HepG2 (cell line): ENCODE results near the gene UBAP2L. TPM values are rescaled to one million over a fixed set of nuclear protein-coding genes. Genes with fewer than 3 reads are reported as not detected.

Experiments
- BCL6 ChIP-seq: IDR thresholded peaks from 2 replicates; pipeline ENCODE4 v1.6.1; 2016; ENCODE audit warnings: missing genetic modification reagents, missing compliant biosample characterization
- MXI1 ChIP-seq: IDR thresholded peaks from 3 replicates; pipeline ENCODE4 v1.6.1; 2012; ENCODE audit warnings: low read depth, low read length, inconsistent platforms, borderline replicate concordance
- PITX1 ChIP-seq: sonication (generic); formaldehyde crosslinking; IDR thresholded peaks from 2 replicates; pipeline ENCODE4 v1.5.1; 2020; ENCODE audit warnings: mild to moderate bottlenecking, missing genetic modification reagents
- ZFP37 ChIP-seq: sonication (generic); formaldehyde crosslinking; IDR thresholded peaks from 2 replicates; pipeline ENCODE4 v1.4.0; 2020; ENCODE audit warnings: missing genetic modification reagents, borderline replicate concordance
- ZNF160 ChIP-seq: sonication (generic); formaldehyde crosslinking; IDR thresholded peaks from 2 replicates; pipeline ENCODE4 v1.8.0; 2022; ENCODE audit warnings: mild to moderate bottlenecking, inconsistent platforms, missing genetic modification reagents
- ZNF282 ChIP-seq: fragments of 450-650 bp; IDR thresholded peaks from 2 replicates; pipeline ENCODE4 v1.6.1; 2018; ENCODE audit not compliant: partially characterized antibody
- ZNF329 ChIP-seq: sonication (generic); formaldehyde crosslinking; IDR thresholded peaks from 2 replicates; pipeline ENCODE4 v1.9.0; 2021; ENCODE audit warnings: low read depth, mild to moderate bottlenecking, missing genetic modification reagents
- ZNF367 ChIP-seq: sonication (generic); formaldehyde crosslinking; IDR thresholded peaks from 2 replicates; pipeline ENCODE4 v1.4.0; 2020; ENCODE audit warnings: missing genetic modification reagents, borderline replicate concordance
- ZNF543 ChIP-seq: sonication (generic); formaldehyde crosslinking; IDR thresholded peaks from 2 replicates; pipeline ENCODE4 v1.4.0; 2020; ENCODE audit warnings: mild to moderate bottlenecking, missing genetic modification reagents
- ZNF552 ChIP-seq: sonication (generic); formaldehyde crosslinking; IDR thresholded peaks from 2 replicates; pipeline ENCODE4 v1.9.0; 2022; ENCODE audit warnings: missing genetic modification reagents, mild to moderate bottlenecking, borderline replicate concordance
- ZNF563 ChIP-seq: sonication (generic); formaldehyde crosslinking; IDR thresholded peaks from 2 replicates; pipeline ENCODE4 v1.8.0; 2022; ENCODE audit warnings: mild to moderate bottlenecking, moderate library complexity, missing genetic modification reagents
- ZNF589 ChIP-seq: sonication (generic); formaldehyde crosslinking; conservative IDR thresholded peaks from 2 replicates; pipeline ENCODE4 v1.8.0; 2022; ENCODE audit warnings: mild to moderate bottlenecking, moderate library complexity, missing genetic modification reagents
- ZNF609 ChIP-seq: sonication (generic); formaldehyde crosslinking; IDR thresholded peaks from 2 replicates; pipeline ENCODE4 v1.4.0; 2020; ENCODE audit warnings: mild to moderate bottlenecking, missing genetic modification reagents, borderline replicate concordance
- ZNF678 ChIP-seq: sonication (generic); formaldehyde crosslinking; IDR thresholded peaks from 2 replicates; pipeline ENCODE4 v1.4.0; 2020; ENCODE audit warnings: mild to moderate bottlenecking, missing genetic modification reagents
- ZNF720 ChIP-seq: sonication (generic); formaldehyde crosslinking; IDR thresholded peaks from 2 replicates; pipeline ENCODE4 v1.4.0; 2020; ENCODE audit warnings: missing genetic modification reagents
- ZNF773 ChIP-seq: sonication (generic); formaldehyde crosslinking; IDR thresholded peaks from 2 replicates; pipeline ENCODE4 v1.4.0; 2020; ENCODE audit warnings: missing genetic modification reagents, borderline replicate concordance
- polyA plus RNA-seq, 8 experiments: library from polyadenylated mRNA; depleted of rRNA in 3 of 8; stranded (reverse) in 7 of 8; unstranded in 1 of 8; fragments of >200 nt; fragmentation: Illumina TruSeq in 4 of 8; extraction: Trizol in 4 of 8; gene quantifications; 2 replicates each; pipeline versions ENCODE4 v1.2.1 to v1.2.3, GENCODE V29; 2011 to 2016; ENCODE audit warnings: low read depth in 4 of 8, missing spikeins in 1 of 8, mixed read lengths in 1 of 8; ENCODE audit not compliant: insufficient read depth in 1 of 8
- total RNA-seq, 5 experiments: library from RNA; depleted of rRNA; stranded (reverse); fragments of >200 nt; fragmentation: Illumina TruSeq; extraction: Trizol; gene quantifications; 2 replicates each; pipeline ENCODE4 v1.2.3, GENCODE V29; 2016; ENCODE audit warnings: low read depth in 1 of 5
- TF ChIP-seq, protein P1 (sequence below): sonication (generic); formaldehyde crosslinking; IDR thresholded peaks from 2 replicates; pipeline ENCODE4; 2020; ENCODE audit warnings: missing genetic modification reagents, mild to moderate bottlenecking, borderline replicate concordance
- TF ChIP-seq, protein P2 (sequence below): sonication (generic); formaldehyde crosslinking; IDR thresholded peaks from 2 replicates; pipeline ENCODE4 v1.4.0; 2020; ENCODE audit warnings: missing genetic modification reagents, mild to moderate bottlenecking, borderline replicate concordance

Gene UBAP2L
- total and polyA plus RNA-seq, 2 of the 13 experiments (the other 11 are each of a cell fraction or from before 2014, with no cell fraction given), result 74.2 to 159 TPM

- peak; percentile 43; the same call in 1 of the 2 replicates for TF ChIP-seq ZNF563 (CRISPR knock-in tag)
- TF ChIP-seq, protein P1, sequence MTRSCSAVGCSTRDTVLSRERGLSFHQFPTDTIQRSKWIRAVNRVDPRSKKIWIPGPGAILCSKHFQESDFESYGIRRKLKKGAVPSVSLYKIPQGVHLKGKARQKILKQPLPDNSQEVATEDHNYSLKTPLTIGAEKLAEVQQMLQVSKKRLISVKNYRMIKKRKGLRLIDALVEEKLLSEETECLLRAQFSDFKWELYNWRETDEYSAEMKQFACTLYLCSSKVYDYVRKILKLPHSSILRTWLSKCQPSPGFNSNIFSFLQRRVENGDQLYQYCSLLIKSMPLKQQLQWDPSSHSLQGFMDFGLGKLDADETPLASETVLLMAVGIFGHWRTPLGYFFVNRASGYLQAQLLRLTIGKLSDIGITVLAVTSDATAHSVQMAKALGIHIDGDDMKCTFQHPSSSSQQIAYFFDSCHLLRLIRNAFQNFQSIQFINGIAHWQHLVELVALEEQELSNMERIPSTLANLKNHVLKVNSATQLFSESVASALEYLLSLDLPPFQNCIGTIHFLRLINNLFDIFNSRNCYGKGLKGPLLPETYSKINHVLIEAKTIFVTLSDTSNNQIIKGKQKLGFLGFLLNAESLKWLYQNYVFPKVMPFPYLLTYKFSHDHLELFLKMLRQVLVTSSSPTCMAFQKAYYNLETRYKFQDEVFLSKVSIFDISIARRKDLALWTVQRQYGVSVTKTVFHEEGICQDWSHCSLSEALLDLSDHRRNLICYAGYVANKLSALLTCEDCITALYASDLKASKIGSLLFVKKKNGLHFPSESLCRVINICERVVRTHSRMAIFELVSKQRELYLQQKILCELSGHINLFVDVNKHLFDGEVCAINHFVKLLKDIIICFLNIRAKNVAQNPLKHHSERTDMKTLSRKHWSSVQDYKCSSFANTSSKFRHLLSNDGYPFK (CRISPR knock-in tag), result peak; percentile 47; the same call in 1 of the 2 replicates
- no peak for TF ChIP-seq ZNF552 (CRISPR knock-in tag)
- TF ChIP-seq ZNF589 (CRISPR knock-in tag), result no peak
- TF ChIP-seq ZNF160 (CRISPR knock-in tag), result 0 out of 2 replicates have a peak, but pooled peaks have one; percentile 62
- TF ChIP-seq BCL6 (CRISPR knock-in tag), result no peak; the same call in 1 of the 2 replicates
- peak; percentile 89 for TF ChIP-seq PITX1 (CRISPR knock-in tag)
- no peak for TF ChIP-seq ZNF329 (CRISPR knock-in tag)
- TF ChIP-seq ZNF609 (CRISPR knock-in tag), result no peak
- no peak for TF ChIP-seq ZNF678
- TF ChIP-seq ZNF367 (CRISPR knock-in tag), result no peak
- TF ChIP-seq ZNF543 (CRISPR knock-in tag), result no peak
- no peak for TF ChIP-seq ZNF282
- no peak for TF ChIP-seq ZNF773 (CRISPR knock-in tag)
- TF ChIP-seq, protein P2, sequence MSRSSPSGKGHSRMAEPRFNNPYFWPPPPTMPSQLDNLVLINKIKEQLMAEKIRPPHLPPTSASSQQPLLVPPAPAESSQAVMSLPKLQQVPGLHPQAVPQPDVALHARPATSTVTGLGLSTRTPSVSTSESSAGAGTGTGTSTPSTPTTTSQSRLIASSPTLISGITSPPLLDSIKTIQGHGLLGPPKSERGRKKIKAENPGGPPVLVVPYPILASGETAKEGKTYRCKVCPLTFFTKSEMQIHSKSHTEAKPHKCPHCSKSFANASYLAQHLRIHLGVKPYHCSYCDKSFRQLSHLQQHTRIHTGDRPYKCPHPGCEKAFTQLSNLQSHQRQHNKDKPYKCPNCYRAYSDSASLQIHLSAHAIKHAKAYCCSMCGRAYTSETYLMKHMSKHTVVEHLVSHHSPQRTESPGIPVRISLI (CRISPR knock-in tag), result no peak
- TF ChIP-seq MXI1, result peak; percentile 71; the same call in 1 of the 3 replicates
- TF ChIP-seq ZNF720, result 0 out of 2 replicates have a peak, but pooled peaks have one; percentile 52
- no peak for TF ChIP-seq ZFP37 (CRISPR knock-in tag)
Observed at GRCh38 chr1:154272217-154272998, 51.7 kb downstream of the UBAP2L start, which contains the start of gene HAX1 (continued).
